D341Med (cell line): ENCODE data around the gene PACRG.

Source experiments
- DNase-seq: peaks from one replicate; pipeline ENCODE4 v3.0.0; 2012; ENCODE audit warnings: low spot score

Gene PACRG

GRCh38 chr6:163288915-163289314 is 561.1 kb downstream of the PACRG start:
- DNase-seq, result no peak

- DNase-seq, result no peak
These were observed 561.7 kb downstream of the PACRG start for GRCh38 chr6:163289447-163289846.

DNA sequence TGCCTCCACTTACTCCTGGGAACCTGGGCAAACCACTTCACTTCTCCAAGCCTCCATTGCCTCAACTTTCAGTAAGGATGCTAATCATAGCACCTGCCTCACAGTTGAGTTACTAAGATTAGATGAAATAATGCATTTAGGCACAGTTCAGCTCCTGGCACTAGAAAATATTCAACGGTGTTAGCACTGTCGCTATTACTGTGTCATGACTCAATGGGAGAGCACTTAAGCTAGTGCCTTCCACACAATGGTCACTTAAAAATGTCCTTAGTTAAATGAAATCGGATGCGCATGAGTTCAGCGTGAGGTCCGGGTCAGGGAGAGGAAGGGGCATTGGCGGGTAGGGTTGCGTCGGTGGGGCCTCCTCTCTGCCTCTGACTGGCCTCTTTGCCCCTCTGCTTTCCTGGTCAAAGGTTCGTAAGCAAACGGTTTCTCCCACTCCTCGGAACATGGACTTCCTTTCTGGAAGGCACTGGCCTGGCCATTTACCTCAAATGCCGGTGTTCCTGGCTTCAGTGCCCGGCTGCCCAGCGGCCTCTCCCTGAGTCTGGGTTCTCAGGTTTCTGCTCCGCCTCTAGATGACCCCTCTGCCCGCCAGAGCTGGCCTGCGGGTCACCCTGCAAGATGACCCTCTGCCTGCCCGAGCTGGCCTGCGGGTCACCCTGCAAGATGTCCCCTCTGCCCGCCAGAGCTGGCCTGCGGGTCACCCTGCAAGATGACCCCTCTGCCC is 562.9 kb downstream of the PACRG start:
- no peak for DNase-seq

DNA sequence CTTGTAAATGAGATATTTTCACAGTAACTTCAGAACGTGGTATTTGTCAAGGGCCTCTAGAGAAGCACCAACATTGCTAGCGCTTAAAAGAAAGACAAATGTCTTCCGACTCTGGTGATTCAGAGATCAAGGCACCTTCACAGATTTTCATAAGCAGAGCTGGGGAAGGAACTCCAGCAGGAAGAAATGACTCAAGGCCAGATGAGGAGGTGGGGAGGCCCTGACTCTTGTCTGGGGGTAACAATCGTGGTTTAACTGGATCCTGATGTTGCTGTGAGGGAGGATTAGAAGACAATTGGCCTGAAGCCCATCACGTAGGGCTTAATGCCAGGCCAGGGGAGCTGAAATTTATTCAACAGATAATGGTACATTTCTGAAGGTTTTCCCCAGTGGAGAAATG is 563.8 kb downstream of the PACRG start:
- DNase-seq, result no peak

GRCh38 chr6:163293286-163293685 is 565.5 kb downstream of the PACRG start:
- DNase-seq, result no peak

GRCh38 chr6:163294734-163295133 is 567.0 kb downstream of the PACRG start:
- no peak for DNase-seq

- DNase-seq, result no peak
These were observed 569.2 kb downstream of the PACRG start for GRCh38 chr6:163296835-163297519.

DNA sequence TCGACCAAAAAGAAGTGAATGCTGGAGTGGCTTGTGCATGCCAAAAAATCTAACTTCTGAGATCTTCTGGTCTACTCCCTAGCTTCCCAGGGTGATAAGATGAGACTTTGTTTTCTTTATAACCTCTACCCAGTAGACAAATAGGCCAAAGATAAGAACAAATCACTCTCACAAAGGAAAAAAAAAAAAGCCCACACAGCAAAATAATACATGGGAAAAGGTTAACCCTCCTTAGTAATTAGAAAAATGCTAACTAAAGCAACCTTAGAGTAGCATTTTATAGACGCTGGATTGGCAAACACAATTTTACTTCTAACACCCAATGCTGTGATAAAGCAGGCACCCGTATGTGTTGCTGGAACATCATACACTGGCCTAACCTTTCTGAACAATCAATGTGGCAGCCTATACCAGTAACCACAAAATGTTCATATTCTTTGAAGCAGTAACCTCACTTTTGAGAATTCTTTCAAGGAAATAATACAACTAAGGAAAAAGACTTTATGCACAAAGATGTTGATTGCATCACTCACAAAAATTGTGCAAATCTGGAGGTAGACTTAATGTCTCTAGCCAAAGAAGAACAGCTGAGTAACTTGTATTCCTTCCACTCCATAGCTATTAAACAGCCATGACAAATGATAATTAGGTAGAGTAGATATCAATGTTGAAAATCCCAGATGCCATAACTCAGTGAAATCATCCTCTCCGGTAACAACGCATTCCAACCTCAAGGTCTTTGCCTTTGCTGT is 570.5 kb downstream of the PACRG start:
- DNase-seq, result no peak

GRCh38 chr6:163300838-163301237 is 573.1 kb downstream of the PACRG start:
- DNase-seq, result no peak

GRCh38 chr6:163301726-163302635 is 574.2 kb downstream of the PACRG start:
- DNase-seq, result no peak

GRCh38 chr6:163302747-163303146 is 575.0 kb downstream of the PACRG start:
- DNase-seq, result no peak

- DNase-seq, result no peak
These were observed 578.2 kb downstream of the PACRG start for GRCh38 chr6:163306000-163306399.

GRCh38 chr6:163308629-163309440 is 581.1 kb downstream of the PACRG start:
- no peak for DNase-seq

GRCh38 chr6:163309491-163310026 is 581.8 kb downstream of the PACRG start:
- no peak for DNase-seq

DNA sequence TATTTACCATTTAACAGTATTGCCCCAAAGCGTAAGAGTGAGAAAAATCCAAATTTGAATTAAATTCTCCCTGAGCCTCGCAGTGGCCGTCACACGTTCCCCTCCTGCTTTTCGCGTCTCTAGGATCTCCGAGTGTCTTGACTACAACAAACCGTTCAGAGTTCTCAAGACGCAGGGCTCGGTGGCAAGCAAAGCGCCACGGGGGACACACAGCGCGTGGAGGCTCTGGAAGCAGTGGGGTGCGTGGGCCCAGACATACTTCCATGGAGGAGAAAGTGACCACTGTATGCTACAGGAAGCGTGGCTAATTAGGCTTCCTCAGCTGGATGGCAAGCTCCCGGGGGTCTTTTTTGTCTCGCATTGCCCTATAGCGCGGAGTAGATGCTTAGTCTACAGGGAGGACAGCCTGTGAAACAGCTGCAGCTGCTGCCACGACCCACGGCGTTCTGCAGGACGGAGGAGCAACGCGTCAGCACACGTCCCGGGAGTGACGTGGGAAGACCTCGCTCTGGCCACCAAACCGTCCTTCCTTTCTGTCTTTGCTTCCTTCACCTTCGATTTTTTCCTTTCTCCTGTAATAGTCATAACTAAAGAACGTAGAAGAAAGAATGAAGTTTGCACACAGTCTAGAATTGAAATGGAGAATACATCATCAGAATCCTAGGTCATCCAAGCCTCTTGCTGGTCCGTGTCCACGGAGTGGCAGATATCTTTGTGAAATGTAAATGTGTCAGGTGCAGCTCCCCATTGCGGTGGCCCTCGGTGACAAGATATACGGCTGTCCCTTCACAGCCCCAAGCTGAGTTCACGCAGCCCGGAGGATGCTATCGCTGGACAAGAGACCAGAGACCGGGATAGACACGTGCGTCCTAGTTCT is 582.6 kb downstream of the PACRG start:
- DNase-seq, result no peak

- no peak for DNase-seq
These were observed 583.2 kb downstream of the PACRG start for GRCh38 chr6:163310973-163311383.

DNA sequence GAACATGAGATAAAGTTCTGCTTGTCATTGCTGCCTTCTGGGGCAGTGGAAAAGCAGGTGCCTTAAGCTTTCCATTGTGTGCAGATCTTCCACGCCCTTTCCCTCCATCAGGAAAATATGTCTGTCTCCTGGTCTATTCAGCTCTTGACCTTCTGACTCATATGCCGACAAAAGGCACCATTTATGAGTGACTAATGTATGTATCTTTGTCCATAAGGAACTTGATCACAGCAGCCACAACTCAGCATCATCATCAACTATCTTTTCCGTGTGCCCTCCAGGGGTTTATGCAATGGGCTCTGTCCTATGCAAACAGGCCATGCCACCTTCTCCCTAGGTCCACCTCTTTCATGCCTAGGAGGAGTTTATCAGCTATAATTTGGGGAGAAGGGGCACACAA is 584.1 kb downstream of the PACRG start:
- DNase-seq, result no peak

GRCh38 chr6:163313566-163313965 is 585.8 kb downstream of the PACRG start:
- DNase-seq, result no peak

DNA sequence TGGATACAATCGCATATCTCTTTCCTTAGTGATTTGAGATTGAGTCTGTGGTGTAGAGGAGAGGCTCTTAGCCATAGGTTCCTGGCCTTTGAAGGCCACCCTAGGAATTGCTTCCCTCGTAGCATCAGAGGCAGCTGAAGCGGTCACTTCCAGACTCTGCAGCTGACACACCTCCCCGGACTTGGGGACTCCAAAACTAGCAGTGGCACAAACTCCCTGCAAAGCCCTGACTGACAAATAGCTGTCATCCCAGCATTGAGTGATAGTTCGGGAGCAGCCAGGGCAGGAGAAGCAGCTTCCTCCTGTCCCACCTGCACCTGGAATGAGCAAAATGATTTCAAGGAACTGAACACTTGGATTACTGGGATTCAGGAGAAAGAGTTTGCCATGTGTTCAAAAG is 586.2 kb downstream of the PACRG start:
- no peak for DNase-seq
